GM12878 (cell line): ENCODE measurements around the gene SPI1. TPM values are rescaled to one million over a fixed set of nuclear protein-coding genes. Genes with fewer than 3 reads are reported as not detected.

Experiments
- ATAC-seq: fragments of 200-7000 bp; cut with Tn5 transposase; 3 replicates; pipeline ENCODE4 v1.9.1; 2020; ENCODE audit warnings: mild to moderate bottlenecking, moderate library complexity
- BruUV-seq: library from RNA; stranded (reverse); fragments of 400-500 nt; replicated peaks from 2 replicates; lab custom pipeline; 2021; lab: Mats Ljungman, UMichigan
- CTCF ChIA-PET: fragments of 300-600 bp; sonication (Branson Sonifier 250); formaldehyde crosslinking; extraction: SDS; loops from one replicate; lab custom pipeline; 2021; ENCODE audit warnings: inconsistent platforms; lab: Yijun Ruan, JAX
- POLR2A ChIA-PET: fragments of 350-600 bp; formaldehyde crosslinking; extraction: SDS; loops from one replicate; lab custom pipeline; 2021; ENCODE audit warnings: inconsistent platforms; lab: Charles Lee
- RAD21 ChIA-PET: fragments of 300-600 bp; sonication (Branson Sonifier 250); formaldehyde crosslinking; loops from one replicate; lab custom pipeline; 2023; ENCODE audit warnings: antibody characterized with exemption; ENCODE audit not compliant: unreplicated experiment; lab: Charles Lee
- SMC1A ChIA-PET: fragments of 300-600 bp; sonication (Branson Sonifier 250); formaldehyde crosslinking; loops from one replicate; lab custom pipeline; 2023; ENCODE audit not compliant: unreplicated experiment, uncharacterized antibody; lab: Charles Lee
- DNase-seq: peaks from one replicate; pipeline ENCODE4 v3.0.0-alpha.2; 2011; ENCODE audit warnings: low read depth, low spot score
- FAIRE-seq: peaks from 3 replicates; lab custom pipeline; 2011; peaks lifted over from hg19 to GRCh38; lab: Jason Lieb, UNC
- H2AFZ ChIP-seq: 2 replicates; pipeline ENCODE4 v1.6.0; 2011; ENCODE audit warnings: low read depth, low read length, control low read depth; ENCODE audit not compliant: control insufficient read depth
- H3K27ac ChIP-seq: 2 replicates; pipeline ENCODE4 v1.5.1; 2011; ENCODE audit warnings: control low read depth; ENCODE audit not compliant: control insufficient read depth, insufficient read depth
- H3K27me3 ChIP-seq, 2 experiments: replicated peaks in 1 of 2; 2 replicates each; pipeline versions ENCODE4 v1.6.0 to v1.6.1; 2011; ENCODE audit warnings: low read length in 1 of 2; ENCODE audit not compliant: control insufficient read depth in 2 of 2, insufficient read depth in 2 of 2
- H3K36me3 ChIP-seq, 2 experiments: 2 replicates each; pipeline ENCODE4 v1.5.1; 2011; ENCODE audit warnings: low read length in 1 of 2; ENCODE audit not compliant: control insufficient read depth in 2 of 2, insufficient read depth in 2 of 2
- H3K4me1 ChIP-seq: 2 replicates; pipeline ENCODE4 v1.6.1; 2011; ENCODE audit warnings: mild to moderate bottlenecking, low read length, moderate library complexity, mixed read lengths; ENCODE audit not compliant: control insufficient read depth, insufficient read depth
- H3K4me2 ChIP-seq: 2 replicates; pipeline ENCODE4 v1.6.0; 2011; ENCODE audit warnings: control low read depth; ENCODE audit not compliant: control insufficient read depth, insufficient read depth
- H3K4me3 ChIP-seq: fragments of 200-600 bp; sonication (generic); 2 replicates; pipeline ENCODE4 v1.5.1; 2016
- H3K79me2 ChIP-seq: 2 replicates; pipeline ENCODE4 v1.6.0; 2011; ENCODE audit warnings: low read length; ENCODE audit not compliant: control insufficient read depth, insufficient read depth
- H3K9ac ChIP-seq: 2 replicates; pipeline ENCODE4 v1.8.0; 2011; ENCODE audit warnings: low read length, control low read depth, mixed read lengths; ENCODE audit not compliant: control insufficient read depth, insufficient read depth
- H3K9me3 ChIP-seq: replicated peaks from 3 replicates; pipeline ENCODE4 v1.5.1; 2011; ENCODE audit warnings: mild to moderate bottlenecking, low read length; ENCODE audit not compliant: control insufficient read depth, insufficient read depth
- H4K20me1 ChIP-seq: 2 replicates; pipeline ENCODE4 v1.6.0; 2011; ENCODE audit not compliant: control insufficient read depth, insufficient read depth
- ASH2L ChIP-seq: fragments of 300-600, 200-600 bp; sonication (generic); IDR thresholded peaks from 2 replicates; pipeline ENCODE4 v1.6.1; 2017; ENCODE audit warnings: low read depth, mild to moderate bottlenecking, borderline replicate concordance
- BHLHE40 ChIP-seq, 2 experiments: fragments of 450-650 bp in 1 of 2; IDR thresholded peaks; 2 replicates each; pipeline ENCODE4 v1.6.1; 2011 to 2017; ENCODE audit warnings: low read depth in 2 of 2, borderline replicate concordance in 1 of 2, improper control_type of control experiment in 1 of 2, low read length in 1 of 2, mild to moderate bottlenecking in 1 of 2
- BRCA1 ChIP-seq: IDR thresholded peaks from 2 replicates; pipeline ENCODE4 v1.6.1; 2011; ENCODE audit warnings: low read depth, low read length, improper control_type of control experiment
- MTA3 ChIP-seq: IDR thresholded peaks from 2 replicates; pipeline ENCODE4 v1.6.1; 2012; ENCODE audit warnings: low read length, inconsistent platforms, borderline replicate concordance
- PML ChIP-seq: IDR thresholded peaks from 2 replicates; pipeline ENCODE4 v1.6.1; 2012; ENCODE audit warnings: low read length, inconsistent platforms
- ZNF207 ChIP-seq: fragments of 450-650 bp; IDR thresholded peaks from 2 replicates; pipeline ENCODE4 v1.6.1; 2014; ENCODE audit warnings: antibody characterized with exemption, mild to moderate bottlenecking, borderline replicate concordance
- ZNF217 ChIP-seq: fragments of 450-650 bp; IDR thresholded peaks from 2 replicates; pipeline ENCODE4 v1.6.1; 2017; ENCODE audit warnings: antibody characterized with exemption, mild to moderate bottlenecking
- ZZZ3 ChIP-seq: IDR thresholded peaks from 2 replicates; pipeline ENCODE4 v1.6.1; 2011; ENCODE audit warnings: low read depth; ENCODE audit not compliant: control insufficient read depth, insufficient read length
- WGBS: methylation state at CpG from one replicate; pipeline ENCODE4 v1.1.6; 2016; ENCODE audit warnings: low lambda C conversion rate; ENCODE audit not compliant: insufficient replicate concordance, insufficient coverage; ENCODE audit errors: missing lambda C conversion rate; 5-methylcytosine and 5-hydroxymethylcytosine counted together
- in situ Hi-C: fragments of 300-500 bp; cut with MboI; formaldehyde crosslinking; loops from 9 replicates; pipeline ENCODE4 v1.14.3; 2018; ENCODE audit warnings: mixed read lengths
- intact Hi-C: fragments of 100-400 bp; cut with micrococcal nuclease; formaldehyde crosslinking; loops from one replicate; pipeline ENCODE4 v1.14.2; 2022; ENCODE audit not compliant: unreplicated experiment
- polyA plus RNA-seq, 11 experiments: library from polyadenylated mRNA; depleted of rRNA in 4 of 11; unstranded in 6 of 11; stranded (reverse) in 5 of 11; fragments of >200 nt; fragmentation: Nextera tagmentation in 4 of 11; fragmentation: Illumina TruSeq in 1 of 11; extraction: Ambion mirVana in 4 of 11; extraction: Trizol in 1 of 11; gene quantifications; 1 replicate in 1 of 11; 2 replicates in 10 of 11; pipeline versions ENCODE4 v1.2.1 to v1.2.3, GENCODE V29; 2011 to 2016; ENCODE audit warnings: inconsistent platforms in 2 of 11, missing spikeins in 2 of 11, low read depth in 1 of 11
- total RNA-seq, 4 experiments: library from RNA; depleted of rRNA in 3 of 4; stranded (reverse); fragments of >200 nt in 3 of 4; fragmentation: Illumina TruSeq in 1 of 4; extraction: Trizol in 1 of 4; gene quantifications; 2 replicates each; pipeline versions ENCODE4 v1.2.1 to v1.2.3, GENCODE V29; 2013 to 2021
- TF ChIP-seq, protein P1 (sequence below): IDR thresholded peaks from 2 replicates; pipeline ENCODE4 v1.6.1; 2011; ENCODE audit warnings: borderline replicate concordance, low read depth, mild to moderate bottlenecking, moderate library complexity, mixed read lengths, low read length; ENCODE audit not compliant: insufficient read depth; ENCODE audit errors: extremely low read length
- TF ChIP-seq, protein P2 (sequence below): fragments of 450-650 bp; IDR thresholded peaks from 2 replicates; pipeline ENCODE4 v1.6.1; 2017; ENCODE audit warnings: mild to moderate bottlenecking, moderate library complexity
- TF ChIP-seq, protein P3 (sequence below): IDR thresholded peaks from 2 replicates; pipeline ENCODE4 v1.6.1; 2011; ENCODE audit warnings: borderline replicate concordance, low read depth, mild to moderate bottlenecking, moderate library complexity, low read length; ENCODE audit not compliant: insufficient read depth, poor library complexity, severe bottlenecking
- TF ChIP-seq, protein P4 (sequence below): fragments of 450-650 bp; IDR thresholded peaks from 2 replicates; pipeline ENCODE4 v1.6.1; 2017; ENCODE audit warnings: mild to moderate bottlenecking

The SPI1 gene
- total and polyA plus RNA-seq, 10 of the 15 experiments (the other 5 are each of a cell fraction or from before 2014, with no cell fraction given): 0.05 to 31.1 (median 9.7) TPM

DNA sequence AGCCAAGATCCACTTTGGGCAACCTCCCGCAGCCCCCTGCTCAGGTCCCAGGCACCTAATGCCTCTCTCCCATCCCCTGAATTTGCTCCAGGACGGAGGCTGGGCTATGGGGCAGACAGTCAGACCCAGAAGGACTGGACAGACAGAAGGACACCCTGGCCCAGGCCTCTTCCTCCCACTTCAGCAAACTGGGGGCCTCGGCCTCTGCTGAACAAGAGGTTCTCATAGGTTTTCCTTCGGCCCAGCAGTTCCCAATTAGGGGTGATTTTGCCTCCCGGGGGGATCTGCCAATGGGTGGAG lies 3.7 kb downstream of the SPI1 start:
- H3K4me3 ChIP-seq: no peak overlapping the region
- no TSS peak for BruUV-seq
- 74% methylated on average over 5 of the region's 5 CpGs for WGBS
- H3K4me1 ChIP-seq: peaks cover 21% of the 10 kb centered on the region
- SMC1A ChIA-PET: interaction anchor here (0.6 to 3.7 kb wide), 17 partner anchors 12 to 242 kb away, joined by 3 to 35 read pairs (median 5); partner anchors contain the start of genes PSMC3 and SLC39A13
- H3K27ac ChIP-seq: peak overlapping the region; percentile 18; the same call in 1 of the 2 replicates
- in situ Hi-C loops: loop anchor here (5.0 kb wide), 1 partner anchor 33 kb away; the partner anchor contains the start of gene SLC39A13
- peak overlapping the region; percentile 38; the same call in 1 of the 2 replicates for H3K4me2 ChIP-seq
- DNase-seq (no peak), FAIRE-seq (no peak), ATAC-seq (no peak)
- peaks cover 2 to 7% of the 10 kb centered on the region in 2 experiments for H3K36me3 ChIP-seq
- H3K9me3 ChIP-seq: no peaks in the 10 kb centered on the region
- H2AFZ ChIP-seq: no peak overlapping the region
- H4K20me1 ChIP-seq: no peaks in the 10 kb centered on the region
- CTCF ChIA-PET: interaction anchor here (0.5 to 8.6 kb wide), 29 partner anchors 8 to 478 kb away, joined by 3 to 161 read pairs (median 5); partner anchors contain the start of genes DDB2, PSMC3 and SLC39A13
- POLR2A ChIA-PET: interaction anchor here (0.6 to 3.7 kb wide), 5 partner anchors 13 to 45 kb away, joined by 3 to 21 read pairs (median 6); partner anchors contain the start of gene SLC39A13
- RAD21 ChIA-PET: interaction anchor here (1.0 to 2.8 kb wide), 9 partner anchors 17 to 126 kb away, joined by 3 to 24 read pairs (median 7); partner anchors contain the start of genes ACP2 and SLC39A13
- H3K79me2 ChIP-seq: peaks cover 41% of the 10 kb centered on the region
- no peaks in the 10 kb centered on the region for H3K27me3 ChIP-seq
- intact Hi-C loops: loop anchor here (1.0 to 10.0 kb wide), 4 partner anchors 34 to 480 kb away; partner anchors contain the start of genes FNBP4 and SLC39A13
- no peak overlapping the region for H3K9ac ChIP-seq
- no peak for TF ChIP-seq PML
- TF ChIP-seq, protein P1, sequence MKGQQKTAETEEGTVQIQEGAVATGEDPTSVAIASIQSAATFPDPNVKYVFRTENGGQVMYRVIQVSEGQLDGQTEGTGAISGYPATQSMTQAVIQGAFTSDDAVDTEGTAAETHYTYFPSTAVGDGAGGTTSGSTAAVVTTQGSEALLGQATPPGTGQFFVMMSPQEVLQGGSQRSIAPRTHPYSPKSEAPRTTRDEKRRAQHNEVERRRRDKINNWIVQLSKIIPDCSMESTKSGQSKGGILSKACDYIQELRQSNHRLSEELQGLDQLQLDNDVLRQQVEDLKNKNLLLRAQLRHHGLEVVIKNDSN: no peak
- TF ChIP-seq ZZZ3: no peak
- no peak for TF ChIP-seq ASH2L
- TF ChIP-seq, protein P2, sequence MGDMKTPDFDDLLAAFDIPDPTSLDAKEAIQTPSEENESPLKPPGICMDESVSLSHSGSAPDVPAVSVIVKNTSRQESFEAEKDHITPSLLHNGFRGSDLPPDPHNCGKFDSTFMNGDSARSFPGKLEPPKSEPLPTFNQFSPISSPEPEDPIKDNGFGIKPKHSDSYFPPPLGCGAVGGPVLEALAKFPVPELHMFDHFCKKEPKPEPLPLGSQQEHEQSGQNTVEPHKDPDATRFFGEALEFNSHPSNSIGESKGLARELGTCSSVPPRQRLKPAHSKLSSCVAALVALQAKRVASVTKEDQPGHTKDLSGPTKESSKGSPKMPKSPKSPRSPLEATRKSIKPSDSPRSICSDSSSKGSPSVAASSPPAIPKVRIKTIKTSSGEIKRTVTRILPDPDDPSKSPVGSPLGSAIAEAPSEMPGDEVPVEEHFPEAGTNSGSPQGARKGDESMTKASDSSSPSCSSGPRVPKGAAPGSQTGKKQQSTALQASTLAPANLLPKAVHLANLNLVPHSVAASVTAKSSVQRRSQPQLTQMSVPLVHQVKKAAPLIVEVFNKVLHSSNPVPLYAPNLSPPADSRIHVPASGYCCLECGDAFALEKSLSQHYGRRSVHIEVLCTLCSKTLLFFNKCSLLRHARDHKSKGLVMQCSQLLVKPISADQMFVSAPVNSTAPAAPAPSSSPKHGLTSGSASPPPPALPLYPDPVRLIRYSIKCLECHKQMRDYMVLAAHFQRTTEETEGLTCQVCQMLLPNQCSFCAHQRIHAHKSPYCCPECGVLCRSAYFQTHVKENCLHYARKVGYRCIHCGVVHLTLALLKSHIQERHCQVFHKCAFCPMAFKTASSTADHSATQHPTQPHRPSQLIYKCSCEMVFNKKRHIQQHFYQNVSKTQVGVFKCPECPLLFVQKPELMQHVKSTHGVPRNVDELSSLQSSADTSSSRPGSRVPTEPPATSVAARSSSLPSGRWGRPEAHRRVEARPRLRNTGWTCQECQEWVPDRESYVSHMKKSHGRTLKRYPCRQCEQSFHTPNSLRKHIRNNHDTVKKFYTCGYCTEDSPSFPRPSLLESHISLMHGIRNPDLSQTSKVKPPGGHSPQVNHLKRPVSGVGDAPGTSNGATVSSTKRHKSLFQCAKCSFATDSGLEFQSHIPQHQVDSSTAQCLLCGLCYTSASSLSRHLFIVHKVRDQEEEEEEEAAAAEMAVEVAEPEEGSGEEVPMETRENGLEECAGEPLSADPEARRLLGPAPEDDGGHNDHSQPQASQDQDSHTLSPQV: no peak
- no peak for TF ChIP-seq ZNF217
- TF ChIP-seq ZNF207: no peak
- TF ChIP-seq, protein P3, sequence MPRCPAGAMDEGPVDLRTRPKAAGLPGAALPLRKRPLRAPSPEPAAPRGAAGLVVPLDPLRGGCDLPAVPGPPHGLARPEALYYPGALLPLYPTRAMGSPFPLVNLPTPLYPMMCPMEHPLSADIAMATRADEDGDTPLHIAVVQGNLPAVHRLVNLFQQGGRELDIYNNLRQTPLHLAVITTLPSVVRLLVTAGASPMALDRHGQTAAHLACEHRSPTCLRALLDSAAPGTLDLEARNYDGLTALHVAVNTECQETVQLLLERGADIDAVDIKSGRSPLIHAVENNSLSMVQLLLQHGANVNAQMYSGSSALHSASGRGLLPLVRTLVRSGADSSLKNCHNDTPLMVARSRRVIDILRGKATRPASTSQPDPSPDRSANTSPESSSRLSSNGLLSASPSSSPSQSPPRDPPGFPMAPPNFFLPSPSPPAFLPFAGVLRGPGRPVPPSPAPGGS: no peak
- TF ChIP-seq MTA3: no peak
- TF ChIP-seq, protein P4, sequence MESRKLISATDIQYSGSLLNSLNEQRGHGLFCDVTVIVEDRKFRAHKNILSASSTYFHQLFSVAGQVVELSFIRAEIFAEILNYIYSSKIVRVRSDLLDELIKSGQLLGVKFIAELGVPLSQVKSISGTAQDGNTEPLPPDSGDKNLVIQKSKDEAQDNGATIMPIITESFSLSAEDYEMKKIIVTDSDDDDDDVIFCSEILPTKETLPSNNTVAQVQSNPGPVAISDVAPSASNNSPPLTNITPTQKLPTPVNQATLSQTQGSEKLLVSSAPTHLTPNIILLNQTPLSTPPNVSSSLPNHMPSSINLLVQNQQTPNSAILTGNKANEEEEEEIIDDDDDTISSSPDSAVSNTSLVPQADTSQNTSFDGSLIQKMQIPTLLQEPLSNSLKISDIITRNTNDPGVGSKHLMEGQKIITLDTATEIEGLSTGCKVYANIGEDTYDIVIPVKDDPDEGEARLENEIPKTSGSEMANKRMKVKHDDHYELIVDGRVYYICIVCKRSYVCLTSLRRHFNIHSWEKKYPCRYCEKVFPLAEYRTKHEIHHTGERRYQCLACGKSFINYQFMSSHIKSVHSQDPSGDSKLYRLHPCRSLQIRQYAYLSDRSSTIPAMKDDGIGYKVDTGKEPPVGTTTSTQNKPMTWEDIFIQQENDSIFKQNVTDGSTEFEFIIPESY: no peak
- no peak for TF ChIP-seq BHLHE40 (IDR thresholded peaks at IDR 0.05; ENCODE audit: borderline replicate concordance in 1 of 2, low read depth in 2 of 2, low read length in 1 of 2)
- TF ChIP-seq BRCA1: no peak
